HEK293 (cell line): ENCODE data around the gene AHCTF1.
"Not testable (repeated sequence)": the region's sequence is repeated elsewhere in the genome, so short reads cannot be mapped to it uniquely, and the experiment has no call there.

Source experiments
- CTCF ChIA-PET: fragments of 350-600 bp; formaldehyde crosslinking; extraction: SDS; loops from one replicate; lab custom pipeline; 2021; ENCODE audit warnings: antibody characterized with exemption; lab: Yijun Ruan, JAX
- POLR2A ChIA-PET: fragments of 300-600 bp; formaldehyde crosslinking; extraction: SDS; loops from one replicate; lab custom pipeline; 2020; ENCODE audit warnings: antibody characterized with exemption, inconsistent platforms; lab: Yijun Ruan, JAX
- H3K27ac ChIP-seq: fragments of 200-500 bp; sonication (Bioruptor generic); 2 replicates; pipeline ENCODE4 v1.5.1; 2014; ENCODE audit warnings: low read depth, low read length, control low read depth, inconsistent platforms; ENCODE audit errors: extremely low read depth
- H3K36me3 ChIP-seq, 2 experiments: fragments of 200-500 bp in 1 of 2; sonication (Bioruptor generic) in 1 of 2; 1 replicate in 1 of 2; 2 replicates in 1 of 2; pipeline ENCODE4 v1.5.1; 2014 to 2017; ENCODE audit warnings: inconsistent platforms in 2 of 2, low read length in 2 of 2; ENCODE audit not compliant: control insufficient read depth in 2 of 2, insufficient read depth in 1 of 2
- H3K4me1 ChIP-seq: fragments of 200-500 bp; sonication (Bioruptor generic); 2 replicates; pipeline ENCODE4 v1.5.1; 2014; ENCODE audit warnings: mild to moderate bottlenecking, low read length, inconsistent platforms; ENCODE audit not compliant: control insufficient read depth, insufficient read depth
- H3K4me3 ChIP-seq: 2 replicates; pipeline ENCODE4 v1.5.1; 2011; ENCODE audit warnings: low read depth, mild to moderate bottlenecking, control low read depth, low read length, moderate library complexity
- H3K9me3 ChIP-seq: fragments of 200-500 bp; sonication (Bioruptor generic); 2 replicates; pipeline ENCODE4 v1.5.1; 2014; ENCODE audit warnings: low read depth, low read length, inconsistent platforms; ENCODE audit not compliant: control insufficient read depth, insufficient read depth
- FEZF1 ChIP-seq: fragments of 450-650 bp; formaldehyde crosslinking; IDR thresholded peaks from 2 replicates; pipeline ENCODE4 v1.5.1; 2016; ENCODE audit warnings: missing biosample characterization, missing genetic modification characterization
- KLF1 ChIP-seq: fragments of 450-650 bp; formaldehyde crosslinking; IDR thresholded peaks from 2 replicates; pipeline ENCODE4 v1.5.1; 2016; ENCODE audit warnings: missing biosample characterization, missing genetic modification characterization
- MZF1 ChIP-seq: fragments of 450-650 bp; formaldehyde crosslinking; IDR thresholded peaks from 2 replicates; pipeline ENCODE4 v1.5.1; 2017; ENCODE audit warnings: missing biosample characterization, missing genetic modification characterization, borderline replicate concordance
- REPIN1 ChIP-seq: fragments of 450-650 bp; formaldehyde crosslinking; IDR thresholded peaks from 2 replicates; pipeline ENCODE4 v1.5.1; 2017; ENCODE audit warnings: missing biosample characterization, missing genetic modification characterization, low read depth
- SETDB1 ChIP-seq: IDR thresholded peaks from one replicate; pipeline ENCODE4 v1.6.1; 2017; ENCODE audit warnings: mild to moderate bottlenecking, low read length, moderate library complexity, mixed read lengths; ENCODE audit not compliant: insufficient read length
- SP2 ChIP-seq: fragments of 450-650 bp; formaldehyde crosslinking; IDR thresholded peaks from 2 replicates; pipeline ENCODE4 v1.5.1; 2016; ENCODE audit warnings: missing biosample characterization, missing genetic modification characterization
- YY1 ChIP-seq: fragments of 450-650 bp; formaldehyde crosslinking; IDR thresholded peaks from 2 replicates; pipeline ENCODE4 v1.5.1; 2018; ENCODE audit warnings: missing biosample characterization, missing genetic modification characterization
- ZBTB20 ChIP-seq: fragments of 450-650 bp; formaldehyde crosslinking; IDR thresholded peaks from 2 replicates; pipeline ENCODE4 v1.5.1; 2016; ENCODE audit warnings: missing biosample characterization, missing genetic modification characterization
- ZIC2 ChIP-seq: fragments of 450-650 bp; formaldehyde crosslinking; IDR thresholded peaks from 2 replicates; pipeline ENCODE4 v1.5.1; 2016; ENCODE audit warnings: missing biosample characterization, missing genetic modification characterization
- ZNF202 ChIP-seq: fragments of 450-650 bp; formaldehyde crosslinking; IDR thresholded peaks from 2 replicates; pipeline ENCODE4 v1.5.1; 2016; ENCODE audit warnings: missing biosample characterization, missing genetic modification characterization, borderline replicate concordance
- ZNF544 ChIP-seq: fragments of 450-650 bp; formaldehyde crosslinking; IDR thresholded peaks from 2 replicates; pipeline ENCODE4 v1.5.0; 2017; ENCODE audit warnings: missing biosample characterization, missing genetic modification characterization
- ZNF561 ChIP-seq: fragments of 450-650 bp; IDR thresholded peaks from 2 replicates; pipeline ENCODE4 v1.5.1; 2018; ENCODE audit warnings: missing biosample characterization, missing genetic modification characterization, borderline replicate concordance
- ZNF600 ChIP-seq: fragments of 450-650 bp; formaldehyde crosslinking; IDR thresholded peaks from 2 replicates; pipeline ENCODE4 v1.5.1; 2016; ENCODE audit warnings: missing biosample characterization, missing genetic modification characterization
- ZNF626 ChIP-seq: fragments of 450-650 bp; sonication (Bioruptor Pico); formaldehyde crosslinking; IDR thresholded peaks from 2 replicates; pipeline ENCODE4 v1.5.1; 2018; ENCODE audit warnings: missing biosample characterization, missing genetic modification characterization, inconsistent platforms
- ZNF664 ChIP-seq: fragments of 450-650 bp; formaldehyde crosslinking; IDR thresholded peaks from 2 replicates; pipeline ENCODE4 v1.5.1; 2016; ENCODE audit warnings: missing biosample characterization, missing genetic modification characterization
- ZNF747 ChIP-seq: fragments of 450-650 bp; formaldehyde crosslinking; IDR thresholded peaks from 2 replicates; pipeline ENCODE4 v1.5.1; 2016; ENCODE audit warnings: missing biosample characterization, missing genetic modification characterization
- ZNF843 ChIP-seq: fragments of 450-650 bp; formaldehyde crosslinking; IDR thresholded peaks from 2 replicates; pipeline ENCODE4 v1.5.1; 2016; ENCODE audit warnings: missing biosample characterization, missing genetic modification characterization
- TF ChIP-seq, protein P1 (sequence below): fragments of 450-650 bp; formaldehyde crosslinking; conservative IDR thresholded peaks from 2 replicates; pipeline ENCODE4 v1.5.1; 2016; ENCODE audit warnings: low read depth, missing biosample characterization, missing genetic modification characterization
- TF ChIP-seq, protein P2 (sequence below): fragments of 450-650 bp; formaldehyde crosslinking; IDR thresholded peaks from 2 replicates; pipeline ENCODE4 v1.5.1; 2017; ENCODE audit warnings: missing biosample characterization, mild to moderate bottlenecking, missing genetic modification characterization, moderate library complexity

AHCTF1 gene

DNA sequence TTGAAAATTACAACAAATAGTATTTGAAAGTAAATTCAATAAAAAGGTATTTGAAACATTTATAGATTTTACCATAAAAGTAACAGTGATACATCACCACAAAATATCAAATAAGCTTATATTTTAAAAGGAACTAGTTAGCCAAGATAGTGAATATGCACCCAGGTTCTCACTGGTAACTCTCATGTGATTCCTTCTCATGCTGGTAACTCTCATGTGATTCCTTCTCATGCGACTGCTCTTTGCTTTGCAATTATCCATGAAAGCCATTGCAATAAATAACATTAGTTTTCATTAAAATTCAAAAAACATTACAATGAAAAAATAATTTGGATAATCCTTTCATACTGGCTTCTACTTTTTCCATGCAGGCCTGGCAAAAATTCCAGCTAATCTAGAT is 75.4 kb downstream of the AHCTF1 start:
- no peaks in the 10 kb centered on the region for H3K4me1 ChIP-seq
- no peak overlapping the region for H3K27ac ChIP-seq
- no peaks in the 10 kb centered on the region for H3K9me3 ChIP-seq
- peaks cover 0 to 86% of the 10 kb centered on the region in 2 experiments; a peak in 2 of 3 replicates for H3K36me3 ChIP-seq
- POLR2A ChIA-PET: no interaction called here
- H3K4me3 ChIP-seq: no peak overlapping the region
- CTCF ChIA-PET: no interaction called here
- TF ChIP-seq ZNF664 (tag by site-specific recombination): no peak
- TF ChIP-seq ZNF747: no peak
- no peak for TF ChIP-seq SP2 (tag by site-specific recombination)
- no peak for TF ChIP-seq ZNF561 (tag by site-specific recombination)
- TF ChIP-seq ZNF600 (tag by site-specific recombination): no peak
- TF ChIP-seq KLF1: no peak
- no peak for TF ChIP-seq ZBTB20 (tag by site-specific recombination)
- TF ChIP-seq, protein P1, sequence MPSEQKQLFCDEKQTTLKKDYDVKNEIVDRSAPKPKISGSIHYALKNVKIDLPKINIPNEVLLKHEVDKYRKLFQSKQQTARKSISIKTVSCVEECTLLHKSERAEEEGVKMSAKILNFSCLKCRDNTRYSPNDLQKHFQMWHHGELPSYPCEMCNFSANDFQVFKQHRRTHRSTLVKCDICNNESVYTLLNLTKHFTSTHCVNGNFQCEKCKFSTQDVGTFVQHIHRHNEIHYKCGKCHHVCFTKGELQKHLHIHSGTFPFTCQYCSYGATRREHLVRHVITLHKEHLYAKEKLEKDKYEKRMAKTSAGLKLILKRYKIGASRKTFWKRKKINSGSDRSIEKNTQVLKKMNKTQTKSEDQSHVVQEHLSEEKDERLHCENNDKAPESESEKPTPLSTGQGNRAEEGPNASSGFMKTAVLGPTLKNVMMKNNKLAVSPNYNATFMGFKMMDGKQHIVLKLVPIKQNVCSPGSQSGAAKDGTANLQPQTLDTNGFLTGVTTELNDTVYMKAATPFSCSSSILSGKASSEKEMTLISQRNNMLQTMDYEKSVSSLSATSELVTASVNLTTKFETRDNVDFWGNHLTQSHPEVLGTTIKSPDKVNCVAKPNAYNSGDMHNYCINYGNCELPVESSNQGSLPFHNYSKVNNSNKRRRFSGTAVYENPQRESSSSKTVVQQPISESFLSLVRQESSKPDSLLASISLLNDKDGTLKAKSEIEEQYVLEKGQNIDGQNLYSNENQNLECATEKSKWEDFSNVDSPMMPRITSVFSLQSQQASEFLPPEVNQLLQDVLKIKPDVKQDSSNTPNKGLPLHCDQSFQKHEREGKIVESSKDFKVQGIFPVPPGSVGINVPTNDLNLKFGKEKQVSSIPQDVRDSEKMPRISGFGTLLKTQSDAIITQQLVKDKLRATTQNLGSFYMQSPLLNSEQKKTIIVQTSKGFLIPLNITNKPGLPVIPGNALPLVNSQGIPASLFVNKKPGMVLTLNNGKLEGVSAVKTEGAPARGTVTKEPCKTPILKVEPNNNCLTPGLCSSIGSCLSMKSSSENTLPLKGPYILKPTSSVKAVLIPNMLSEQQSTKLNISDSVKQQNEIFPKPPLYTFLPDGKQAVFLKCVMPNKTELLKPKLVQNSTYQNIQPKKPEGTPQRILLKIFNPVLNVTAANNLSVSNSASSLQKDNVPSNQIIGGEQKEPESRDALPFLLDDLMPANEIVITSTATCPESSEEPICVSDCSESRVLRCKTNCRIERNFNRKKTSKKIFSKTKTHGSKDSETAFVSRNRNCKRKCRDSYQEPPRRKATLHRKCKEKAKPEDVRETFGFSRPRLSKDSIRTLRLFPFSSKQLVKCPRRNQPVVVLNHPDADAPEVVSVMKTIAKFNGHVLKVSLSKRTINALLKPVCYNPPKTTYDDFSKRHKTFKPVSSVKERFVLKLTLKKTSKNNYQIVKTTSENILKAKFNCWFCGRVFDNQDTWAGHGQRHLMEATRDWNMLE (tag by site-specific recombination): no peak
- no peak for TF ChIP-seq ZNF843 (tag by site-specific recombination)
- no peak for TF ChIP-seq YY1
- TF ChIP-seq, protein P2, sequence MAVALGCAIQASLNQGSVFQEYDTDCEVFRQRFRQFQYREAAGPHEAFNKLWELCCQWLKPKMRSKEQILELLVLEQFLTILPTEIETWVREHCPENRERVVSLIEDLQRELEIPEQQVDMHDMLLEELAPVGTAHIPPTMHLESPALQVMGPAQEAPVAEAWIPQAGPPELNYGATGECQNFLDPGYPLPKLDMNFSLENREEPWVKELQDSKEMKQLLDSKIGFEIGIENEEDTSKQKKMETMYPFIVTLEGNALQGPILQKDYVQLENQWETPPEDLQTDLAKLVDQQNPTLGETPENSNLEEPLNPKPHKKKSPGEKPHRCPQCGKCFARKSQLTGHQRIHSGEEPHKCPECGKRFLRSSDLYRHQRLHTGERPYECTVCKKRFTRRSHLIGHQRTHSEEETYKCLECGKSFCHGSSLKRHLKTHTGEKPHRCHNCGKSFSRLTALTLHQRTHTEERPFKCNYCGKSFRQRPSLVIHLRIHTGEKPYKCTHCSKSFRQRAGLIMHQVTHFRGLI (tag by site-specific recombination): no peak
- TF ChIP-seq SETDB1: no peak
- TF ChIP-seq REPIN1: no peak
- TF ChIP-seq ZNF544 (tag by site-specific recombination): no peak
- TF ChIP-seq ZIC2 (tag by site-specific recombination): no peak
- no peak for TF ChIP-seq MZF1 (tag by site-specific recombination)
- TF ChIP-seq ZNF202 (tag by site-specific recombination): no peak
- no peak for TF ChIP-seq FEZF1 (tag by site-specific recombination)
- TF ChIP-seq ZNF626 (tag by site-specific recombination): no peak

DNA sequence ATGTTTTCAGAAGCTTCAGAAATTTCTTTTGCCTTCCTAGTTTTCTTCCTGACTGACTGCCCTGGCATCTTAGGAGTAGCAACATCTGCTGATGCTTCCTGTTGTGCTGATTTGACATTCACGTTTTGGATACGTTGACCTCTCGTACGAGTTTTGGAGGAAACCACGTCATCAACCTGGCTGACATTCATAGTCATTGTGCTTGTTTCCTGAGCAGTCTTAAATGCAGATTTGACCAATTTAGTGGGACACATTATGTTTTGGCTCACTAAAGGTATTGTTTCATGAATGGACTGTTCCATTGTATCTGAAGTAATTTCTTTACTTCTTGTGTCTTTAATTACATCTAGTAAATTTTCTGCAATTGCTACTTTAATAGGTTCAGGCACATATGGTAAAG is 81.1 kb downstream of the AHCTF1 start:
- H3K4me3 ChIP-seq, H3K9me3 ChIP-seq, H3K4me1 ChIP-seq, POLR2A ChIA-PET, H3K27ac ChIP-seq, CTCF ChIA-PET: not testable (repeated sequence)
- H3K36me3 ChIP-seq: peaks cover 3 to 80% of the 10 kb centered on the region in 2 experiments; a peak in 2 of 3 replicates
